Measurements from ENCODE around the gene TEX9.

DNA sequence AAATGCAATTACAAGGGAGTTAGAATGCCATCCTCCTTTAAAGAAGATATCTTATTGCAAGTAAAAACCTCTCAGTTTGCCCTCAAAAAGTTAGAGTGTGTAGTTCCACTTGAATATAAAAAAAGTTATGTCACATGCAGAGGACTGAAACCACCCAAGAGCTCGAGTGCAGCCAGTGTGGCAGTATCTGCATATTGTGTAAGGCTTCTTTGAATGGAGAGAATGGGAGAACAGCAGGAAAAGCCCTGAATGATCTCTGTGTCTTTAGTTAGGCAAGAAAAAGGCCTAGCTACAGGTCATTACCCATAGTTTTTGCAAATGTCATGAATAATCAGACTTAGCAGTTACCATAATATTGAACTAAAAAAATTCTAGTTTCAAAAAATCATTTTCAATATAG, 13.9 kb upstream of the TEX9 start:
- no peak for TF ChIP-seq EZH2phosphoT487 (IDR thresholded peaks at IDR 0.05; ENCODE audit: low read depth, severe bottlenecking, unreplicated experiment)
- no peak for TF ChIP-seq CTCF (IDR thresholded peaks at IDR 0.05; ENCODE audit: poor library complexity)
